ENCODE results near the gene PAFAH1B1. TPM values are rescaled to one million over a fixed set of nuclear protein-coding genes. Genes with fewer than 3 reads are reported as not detected.

Gene PAFAH1B1
- total and polyA plus RNA-seq, 2 donors (not counting 3 experiments of a cell fraction or from before 2014, with no cell fraction given): 46.5 to 158 TPM

GRCh38 chr17:2703606-2704005 lies 110.2 kb downstream of the PAFAH1B1 start:
- Histone ChIP-seq H3K4me3 (replicated peaks in 1 of 3; ENCODE audit: insufficient read depth in 1 of 3, low read depth in 1 of 3, low read length in 3 of 3) (no peak overlapping the region), H3K27ac (ENCODE audit: insufficient read depth, low read depth, low read length) (no peak overlapping the region), H3K27me3 (ENCODE audit: control insufficient read depth in 2 of 2, insufficient read depth in 2 of 2, low read length in 2 of 2) (no peaks in the 10 kb centered on the region), H3K9me1 (replicated peaks; ENCODE audit: control insufficient read depth, extremely low read depth, insufficient read depth, low read length) (no peaks in the 10 kb centered on the region), H3K9ac (replicated peaks; ENCODE audit: extremely low read depth, insufficient read depth, low read length) (no peak overlapping the region), H3K36me3 (ENCODE audit: control insufficient read depth in 2 of 2, extremely low read depth in 1 of 2, insufficient read depth in 2 of 2, low read length in 2 of 2) (peaks cover 2 to 17% of the 10 kb centered on the region in 2 experiments), H3K79me2 (ENCODE audit: control insufficient read depth, insufficient read depth, low read length) (peaks cover 42% of the 10 kb centered on the region), H3K9me3 (replicated peaks; ENCODE audit: control insufficient read depth, insufficient read depth, low read length) (no peaks in the 10 kb centered on the region), H3K4me2 (ENCODE audit: insufficient read depth, low read length) (no peak overlapping the region), H4K20me1 (replicated peaks; ENCODE audit: control insufficient read depth, extremely low read depth, insufficient read depth, low read length) (no peaks in the 10 kb centered on the region), H2AFZ (ENCODE audit: low read depth, low read length) (no peak overlapping the region), H3K4me1 (ENCODE audit: control insufficient read depth, extremely low read depth, insufficient read depth, low read length) (no peaks in the 10 kb centered on the region)
- ChIA-PET CTCF (no interaction called here), POLR2A (no interaction called here)
- intact Hi-C loops (cut with micrococcal nuclease): no loop called here
- no peak for TF ChIP-seq POLR2AphosphoS5 (IDR thresholded peaks at IDR 0.05; ENCODE audit: insufficient read depth, low read depth, low read length)
- TF ChIP-seq JUN (IDR thresholded peaks at IDR 0.05; ENCODE audit: borderline replicate concordance, insufficient read depth, insufficient read length, low read depth): no peak
- TF ChIP-seq POLR2A (IDR thresholded peaks at IDR 0.05; ENCODE audit: low read depth, low read length): no peak
- no peak for TF ChIP-seq MYC (IDR thresholded peaks at IDR 0.05; ENCODE audit: low read depth, low read length)
- no peak for TF ChIP-seq MAX (IDR thresholded peaks at IDR 0.05; ENCODE audit: insufficient read depth, insufficient read length)
- TF ChIP-seq GATA2 (IDR thresholded peaks at IDR 0.05; ENCODE audit: insufficient read depth, insufficient read length, low read depth, low read length): no peak
- no peak for TF ChIP-seq CTCF (IDR thresholded peaks at IDR 0.05; ENCODE audit: extremely low read depth in 1 of 2, insufficient read depth in 1 of 2, low read depth in 1 of 2, low read length in 2 of 2)
- TF ChIP-seq FOS (IDR thresholded peaks at IDR 0.05; ENCODE audit: borderline replicate concordance, insufficient read depth, low read length): no peak
- TF ChIP-seq EZH2 (IDR thresholded peaks at IDR 0.05; ENCODE audit: borderline replicate concordance, low read depth, low read length, severe bottlenecking): no peak
- dilution Hi-C loops (cut with MboI; ENCODE audit: extremely low pct_ligation_motif_present, low sequenced_read_pairs): no loop called here
- DNase-seq (ENCODE audit: low read depth, low spot score) (no peak), FAIRE-seq (no peak)
- no TSS peak for BruUV-seq (replicated peaks)
